H4 (cell line): ENCODE results near the gene PALMD. TPM values are rescaled to one million over a fixed set of nuclear protein-coding genes. Genes with fewer than 3 reads are reported as not detected.

ENCODE experiments used
- DNase-seq: peaks from one replicate; pipeline ENCODE4 v3.0.0-alpha.2; 2015; ENCODE audit warnings: low spot score
- total RNA-seq: library from RNA; depleted of rRNA; stranded (reverse); fragments of >200 nt; shearing (Covaris generic); gene quantifications from 2 replicates; pipeline ENCODE4 v1.2.3, GENCODE V29; 2014; rRNA removed

Gene PALMD
- total RNA-seq, result 0.21 TPM in 1 of 2 replicates, not detected in the other

- no peak for DNase-seq
These were observed at the start of gene PALMD for GRCh38 chr1:99645699-99646531. TSS of gene PALMD (plus strand) at chr1:99646113. CDS start at chr1:99646318, 205 bp downstream.

DNA sequence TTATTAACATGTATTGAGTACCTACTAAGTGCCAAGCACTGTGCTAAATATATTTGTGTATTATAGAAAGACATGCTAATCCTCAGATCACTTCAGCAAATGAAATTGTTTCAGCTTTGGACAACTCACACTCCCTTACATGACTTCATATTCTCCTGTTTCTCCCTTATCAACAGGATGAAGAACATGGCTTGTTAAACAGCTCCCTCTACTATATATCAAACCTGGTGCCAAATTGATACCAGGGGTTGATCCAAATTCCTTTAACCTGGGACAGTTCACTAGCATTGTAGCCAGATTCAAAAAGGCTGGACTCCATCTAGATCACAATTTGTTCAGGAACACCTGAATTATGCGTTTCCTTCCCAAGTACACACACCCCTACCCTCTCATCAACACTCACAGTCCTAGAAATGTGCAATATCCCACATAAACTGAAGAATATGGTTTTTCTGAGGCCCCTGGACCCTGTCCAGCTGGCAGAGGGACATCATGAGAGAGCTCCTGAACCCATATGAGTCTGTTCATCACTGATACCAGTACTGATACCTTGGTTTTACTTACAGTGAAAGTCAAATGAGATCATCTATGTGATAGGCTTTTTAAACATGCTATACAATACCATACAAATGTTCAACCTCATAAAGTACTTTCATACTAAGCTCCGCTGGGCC, 47.0 kb upstream of the PALMD start:
- no peak for DNase-seq

DNA sequence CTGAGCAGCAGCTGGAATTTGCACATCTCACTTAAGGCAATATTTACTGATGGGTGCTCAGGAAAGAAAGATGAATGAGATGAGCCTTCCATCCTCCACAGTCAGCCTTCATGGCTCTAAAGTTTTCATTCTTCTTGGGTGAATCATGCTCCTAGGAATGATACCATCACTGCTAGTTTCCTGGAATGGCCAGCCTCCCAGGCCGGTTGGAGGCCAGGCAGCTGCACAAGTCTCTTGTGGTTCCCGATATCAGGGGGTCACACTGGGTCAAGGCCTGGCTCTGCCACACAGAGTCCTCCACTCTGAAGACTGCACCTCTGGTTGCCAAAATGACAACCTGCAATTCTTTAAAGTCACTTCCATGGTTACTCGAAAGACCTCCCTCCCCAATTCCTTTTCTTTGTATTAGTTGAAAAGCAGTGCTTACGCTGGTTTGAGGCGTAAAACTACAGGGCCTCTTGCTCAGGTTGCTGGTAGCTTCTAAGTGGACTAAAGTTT, 46.2 kb upstream of the PALMD start:
- peak; percentile 80 for DNase-seq

GRCh38 chr1:99600782-99601181, 45.1 kb upstream of the PALMD start:
- no peak for DNase-seq

DNA sequence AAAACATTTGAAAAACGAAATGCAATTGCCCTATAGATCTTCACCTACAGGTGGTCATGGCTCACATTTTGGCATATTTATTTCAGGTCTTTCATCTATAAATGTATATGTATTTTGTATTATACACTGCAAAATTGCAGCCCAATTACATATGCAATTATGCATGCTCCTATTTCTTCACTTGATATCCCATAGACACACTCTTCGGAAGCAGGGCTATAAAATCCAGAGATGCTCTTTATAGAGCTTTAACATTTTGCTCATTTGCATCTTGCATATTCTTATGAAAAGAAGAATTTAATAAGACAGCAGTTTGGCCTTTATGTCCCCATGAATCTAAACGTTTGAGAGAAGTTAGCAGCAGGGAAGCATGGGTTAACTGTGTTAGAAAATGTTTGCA, 44.7 kb upstream of the PALMD start:
- DNase-seq, result no peak

DNA sequence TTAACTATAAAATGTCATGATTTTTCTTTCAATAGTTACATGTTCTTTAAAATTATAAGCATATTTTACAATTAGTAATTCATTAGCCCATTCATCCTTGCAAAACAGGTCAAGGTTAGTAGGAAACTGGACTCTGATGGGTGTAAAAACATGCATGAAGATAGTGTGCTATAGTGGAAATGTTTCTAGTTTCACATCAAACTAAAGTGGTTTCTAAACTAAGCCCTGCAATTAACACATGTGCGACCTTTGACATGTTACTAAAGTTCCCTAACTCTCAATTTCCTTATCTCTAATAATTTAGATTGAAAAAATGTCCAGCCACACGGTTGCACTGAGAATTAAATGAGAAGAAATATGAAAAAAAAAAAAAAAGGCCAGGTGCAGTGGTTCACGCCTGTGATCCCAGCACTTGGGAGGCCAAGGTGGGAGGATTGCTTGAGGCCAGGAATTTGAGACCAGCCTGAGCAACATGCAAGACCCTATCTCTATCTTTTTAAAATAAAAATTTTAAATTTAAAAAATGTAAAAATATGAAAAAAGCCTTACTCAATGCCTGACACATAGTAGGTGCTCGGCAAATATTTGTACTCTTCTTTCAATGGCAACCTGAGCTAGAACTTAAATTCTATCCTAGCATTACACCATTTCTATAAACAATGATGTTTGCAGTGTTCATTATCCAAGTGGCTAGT, 44.1 kb upstream of the PALMD start:
- no peak for DNase-seq

- no peak for DNase-seq
These were observed 43.4 kb upstream of the PALMD start for GRCh38 chr1:99602404-99602969.

GRCh38 chr1:99603699-99604560, 42.0 kb upstream of the PALMD start:
- no peak for DNase-seq

GRCh38 chr1:99606306-99606705, 39.6 kb upstream of the PALMD start:
- no peak for DNase-seq

GRCh38 chr1:99607590-99607989, 38.3 kb upstream of the PALMD start:
- DNase-seq, result no peak

DNA sequence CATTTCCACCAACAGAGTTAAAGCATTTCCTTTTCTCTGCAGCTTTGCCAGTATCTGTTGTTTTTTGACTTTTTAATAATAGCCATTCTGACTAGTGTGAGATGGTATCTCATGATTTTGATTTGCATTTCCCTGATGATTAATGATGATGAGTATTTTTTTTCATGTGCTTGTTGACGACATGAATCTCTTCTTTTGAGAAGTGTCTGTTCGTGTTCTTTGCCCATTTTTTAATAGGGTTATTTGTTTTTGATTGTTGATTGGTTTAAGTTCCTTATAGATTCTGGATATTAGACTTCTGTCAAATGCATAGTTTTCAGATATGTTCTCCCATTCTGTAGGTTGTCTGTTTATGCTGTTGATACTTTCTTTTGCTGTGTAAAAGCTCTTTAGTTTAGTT, 37.9 kb upstream of the PALMD start:
- DNase-seq, result no peak

DNA sequence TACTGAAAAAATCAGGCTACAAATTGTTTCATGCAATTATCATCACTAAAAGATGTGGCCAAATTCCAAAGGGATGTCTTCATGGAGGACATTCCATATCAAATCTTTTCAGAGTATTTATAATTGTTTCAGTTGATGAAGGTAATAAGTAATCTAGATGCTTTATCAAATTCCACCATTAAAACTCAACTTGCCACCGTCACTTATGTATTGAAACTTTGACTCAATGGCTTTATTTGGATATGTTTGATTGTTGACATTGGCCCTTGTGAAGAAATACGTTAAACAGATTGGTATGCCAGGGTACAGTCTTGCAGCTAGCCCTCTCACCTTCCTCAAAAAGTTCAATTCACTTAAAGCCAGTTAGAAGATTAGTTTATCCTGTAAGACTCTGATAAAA, 32.2 kb upstream of the PALMD start:
- no peak for DNase-seq

- DNase-seq, result no peak
These were observed 31.2 kb upstream of the PALMD start for GRCh38 chr1:99614728-99615127.

DNA sequence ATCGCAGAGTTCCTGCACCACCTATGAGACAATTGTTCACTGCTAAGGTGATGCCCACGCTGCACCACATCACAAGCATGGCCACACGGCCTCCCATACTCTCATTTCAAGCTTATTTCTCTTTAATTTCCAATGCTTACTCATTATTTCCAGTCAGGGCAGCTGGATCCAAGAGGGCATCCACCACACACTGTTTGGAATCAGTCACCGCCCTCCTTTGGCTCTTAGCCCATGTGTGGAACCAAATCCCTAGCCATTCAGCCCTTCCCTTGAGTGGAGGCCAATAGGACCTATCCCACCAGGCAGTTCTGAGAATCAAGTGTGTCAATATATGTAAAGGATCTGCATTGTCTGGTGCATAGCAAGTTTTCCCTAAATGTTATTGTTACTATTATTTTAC, 26.3 kb upstream of the PALMD start:
- no peak for DNase-seq

- no peak for DNase-seq
These were observed 24.5 kb upstream of the PALMD start for GRCh38 chr1:99621340-99621901.

GRCh38 chr1:99622702-99623347, 23.1 kb upstream of the PALMD start:
- DNase-seq, result no peak

- DNase-seq, result no peak
These were observed 22.4 kb upstream of the PALMD start for GRCh38 chr1:99623554-99623953.

- no peak for DNase-seq
These were observed 18.3 kb upstream of the PALMD start for GRCh38 chr1:99627615-99628014.

DNA sequence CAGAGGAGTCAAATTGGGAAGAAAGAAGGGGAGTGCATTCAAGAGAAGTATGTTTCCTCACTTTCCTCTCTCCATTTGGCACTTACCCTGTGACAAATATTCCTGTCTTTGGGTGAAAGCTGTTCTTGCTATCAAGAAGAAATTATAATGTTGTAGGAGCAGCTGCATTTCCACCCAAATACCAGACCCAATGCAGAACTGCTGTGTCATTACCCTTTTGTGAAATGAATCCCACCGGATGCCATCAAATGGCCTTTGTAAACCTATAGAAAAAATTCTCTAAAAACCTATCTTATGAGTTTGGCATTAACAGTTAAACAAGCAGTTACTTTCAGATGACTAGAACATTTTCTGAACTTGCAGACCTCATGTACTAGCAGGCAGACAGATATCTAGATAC, 16.7 kb upstream of the PALMD start:
- DNase-seq, result no peak

DNA sequence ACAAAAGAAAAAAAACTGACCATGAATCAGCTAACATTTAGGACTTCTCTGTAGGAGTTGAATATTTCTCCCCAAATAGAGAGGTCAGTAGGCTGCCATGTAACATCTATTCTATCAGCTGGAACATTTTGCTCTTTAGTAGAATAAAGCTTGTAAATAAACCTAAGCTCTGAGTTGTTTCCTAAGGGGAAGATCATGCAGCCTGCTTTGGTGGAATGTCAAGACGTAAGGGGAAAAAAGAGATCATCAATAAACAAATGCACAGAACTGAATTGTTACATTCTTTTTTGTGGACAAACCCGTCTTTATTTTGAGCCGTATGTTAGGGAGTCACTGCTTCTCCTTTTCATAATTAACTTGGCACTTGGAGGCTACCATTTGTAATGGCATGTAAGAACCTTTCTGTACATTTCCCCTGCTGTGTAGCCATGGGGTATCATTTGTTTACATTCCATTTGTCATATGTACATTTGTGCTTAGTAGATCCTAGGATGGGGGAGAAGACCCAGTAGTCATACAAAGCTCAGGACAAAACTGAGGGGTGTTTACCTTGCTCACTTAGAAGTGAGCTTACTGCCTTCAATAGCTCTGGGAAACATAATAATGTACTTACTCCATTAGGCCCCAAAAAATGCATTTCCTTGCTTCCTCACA, 10.8 kb upstream of the PALMD start:
- DNase-seq, result no peak
